ENCODE measurements around the gene CLDND1.

CLDND1 gene

GRCh38 chr3:98513091-98513511, 9.6 kb downstream of the CLDND1 start:
- no peak for DNase-seq

GRCh38 chr3:98512576-98512975, 10.1 kb downstream of the CLDND1 start:
- no peak for DNase-seq

GRCh38 chr3:98508582-98508981, 14.1 kb downstream of the CLDND1 start:
- DNase-seq: no peak

- DNase-seq: no peak
These were observed 18.2 kb downstream of the CLDND1 start for GRCh38 chr3:98504539-98504938.

- no peak for DNase-seq
These were observed 20.7 kb downstream of the CLDND1 start for GRCh38 chr3:98501863-98502576.

- DNase-seq: no peak
These were observed 21.4 kb downstream of the CLDND1 start for GRCh38 chr3:98501270-98501669.

- DNase-seq: no peak
These were observed 22.7 kb downstream of the CLDND1 start for GRCh38 chr3:98500019-98500418.

- no peak for DNase-seq
These were observed 25.3 kb downstream of the CLDND1 start, which contains the start of gene OR5K2 for GRCh38 chr3:98497381-98497780. TSS of gene OR5K2 (plus strand) at chr3:98497681. CDS start at chr3:98497681, 0 bp downstream.

GRCh38 chr3:98483626-98484025, 39.1 kb downstream of the CLDND1 start:
- DNase-seq: no peak

- no peak for DNase-seq
These were observed 39.8 kb downstream of the CLDND1 start for GRCh38 chr3:98482717-98483482.
